HepG2 (cell line): Measurements from ENCODE around the gene CIB1. TPM values are rescaled to one million over a fixed set of nuclear protein-coding genes. Genes with fewer than 3 reads are reported as not detected.
A peak's percentile ranks its signal among the peaks of the same experiment; 100 is the strongest.

ENCODE experiments used
- HNF1B ChIP-seq: sonication (generic); formaldehyde crosslinking; IDR thresholded peaks from 2 replicates; pipeline ENCODE4 v1.5.1; 2020; ENCODE audit warnings: mild to moderate bottlenecking, moderate library complexity, missing genetic modification reagents
- HNRNPK ChIP-seq: fragments of 200-400 bp; formaldehyde crosslinking; IDR thresholded peaks from 2 replicates; pipeline ENCODE4 v1.6.1; 2018; ENCODE audit warnings: low read length, low read depth, moderate library complexity, mild to moderate bottlenecking; ENCODE audit not compliant: poor library complexity, severe bottlenecking
- ISX ChIP-seq: sonication (generic); formaldehyde crosslinking; conservative IDR thresholded peaks from 2 replicates; pipeline ENCODE4 v1.5.0; 2020; ENCODE audit warnings: missing genetic modification reagents
- JARID2 ChIP-seq: sonication (generic); formaldehyde crosslinking; IDR thresholded peaks from 2 replicates; pipeline ENCODE4 v1.8.1; 2023; ENCODE audit warnings: missing genetic modification reagents, inconsistent platforms; ENCODE audit not compliant: insufficient replicate concordance
- KDM3A ChIP-seq: IDR thresholded peaks from 2 replicates; pipeline ENCODE4 v1.6.1; 2018; ENCODE audit warnings: low read depth, missing compliant biosample characterization
- LCORL ChIP-seq, 2 experiments: fragments of 450-650 bp in 1 of 2; sonication (generic) in 1 of 2; formaldehyde crosslinking in 1 of 2; IDR thresholded peaks; 2 replicates each; pipeline versions ENCODE4 v1.5.0 to v1.6.1; 2017 to 2020; ENCODE audit warnings: antibody characterized with exemption in 1 of 2, missing genetic modification reagents in 1 of 2
- MAF1 ChIP-seq: sonication (generic); formaldehyde crosslinking; IDR thresholded peaks from 2 replicates; pipeline ENCODE4 v1.5.0; 2020; ENCODE audit warnings: missing genetic modification reagents, borderline replicate concordance
- MAFF ChIP-seq: IDR thresholded peaks from 2 replicates; pipeline ENCODE4 v1.6.1; 2011; ENCODE audit warnings: low read depth, low read length, improper control_type of control experiment
- NFE2L2 ChIP-seq: fragments of 150-350 bp; IDR thresholded peaks from 2 replicates; pipeline ENCODE4 v1.6.1; 2014; ENCODE audit warnings: low read length
- RNF2 ChIP-seq: fragments of 450-650 bp; conservative IDR thresholded peaks from 2 replicates; pipeline ENCODE4 v1.6.1; 2016; ENCODE audit warnings: low read depth
- SIN3B ChIP-seq: fragments of 150-350 bp; IDR thresholded peaks from 2 replicates; pipeline ENCODE4 v1.6.1; 2014; ENCODE audit warnings: low read length
- SP2 ChIP-seq: sonication (generic); formaldehyde crosslinking; IDR thresholded peaks from 2 replicates; pipeline ENCODE4 v1.5.1; 2020; ENCODE audit warnings: mild to moderate bottlenecking, missing genetic modification reagents
- ZNF12 ChIP-seq: sonication (generic); formaldehyde crosslinking; IDR thresholded peaks from 2 replicates; pipeline ENCODE4 v1.5.0; 2020; ENCODE audit warnings: missing genetic modification reagents
- ZNF670 ChIP-seq: sonication (generic); formaldehyde crosslinking; IDR thresholded peaks from 2 replicates; pipeline ENCODE4 v1.8.0; 2022; ENCODE audit warnings: mild to moderate bottlenecking, missing genetic modification reagents, borderline replicate concordance
- ZNF724P ChIP-seq: sonication (generic); formaldehyde crosslinking; IDR thresholded peaks from 2 replicates; pipeline ENCODE4 v1.8.0; 2022; ENCODE audit warnings: missing genetic modification reagents, borderline replicate concordance
- ZNF839 ChIP-seq: sonication (generic); formaldehyde crosslinking; IDR thresholded peaks from 2 replicates; pipeline ENCODE4 v1.4.0; 2020; ENCODE audit warnings: missing genetic modification reagents, mild to moderate bottlenecking, borderline replicate concordance
- ZNF878 ChIP-seq: sonication (generic); formaldehyde crosslinking; IDR thresholded peaks from 2 replicates; pipeline ENCODE4 v1.8.1; 2023; ENCODE audit warnings: mild to moderate bottlenecking, missing genetic modification reagents, moderate library complexity
- polyA plus RNA-seq, 8 experiments: library from polyadenylated mRNA; depleted of rRNA in 3 of 8; stranded (reverse) in 7 of 8; unstranded in 1 of 8; fragments of >200 nt; fragmentation: Illumina TruSeq in 4 of 8; extraction: Trizol in 4 of 8; gene quantifications; 2 replicates each; pipeline versions ENCODE4 v1.2.1 to v1.2.3, GENCODE V29; 2011 to 2016; ENCODE audit warnings: low read depth in 4 of 8, missing spikeins in 1 of 8, mixed read lengths in 1 of 8; ENCODE audit not compliant: insufficient read depth in 1 of 8
- total RNA-seq, 5 experiments: library from RNA; depleted of rRNA; stranded (reverse); fragments of >200 nt; fragmentation: Illumina TruSeq; extraction: Trizol; gene quantifications; 2 replicates each; pipeline ENCODE4 v1.2.3, GENCODE V29; 2016; ENCODE audit warnings: low read depth in 1 of 5
- TF ChIP-seq, protein P1 (sequence below): IDR thresholded peaks from 2 replicates; pipeline ENCODE4 v1.6.1; 2016; ENCODE audit warnings: missing biosample characterization, missing genetic modification reagents, low read depth
- TF ChIP-seq, protein P2 (sequence below): sonication (generic); formaldehyde crosslinking; IDR thresholded peaks from 2 replicates; pipeline ENCODE4 v1.4.0; 2020; ENCODE audit warnings: missing genetic modification reagents
- TF ChIP-seq, protein P3 (sequence below): sonication (generic); formaldehyde crosslinking; IDR thresholded peaks from 2 replicates; pipeline ENCODE4 v1.4.0; 2020; ENCODE audit warnings: missing genetic modification reagents

CIB1 gene
- total and polyA plus RNA-seq, 2 of the 13 experiments (the other 11 are each of a cell fraction or from before 2014, with no cell fraction given): 38.7 to 72.7 TPM

DNA sequence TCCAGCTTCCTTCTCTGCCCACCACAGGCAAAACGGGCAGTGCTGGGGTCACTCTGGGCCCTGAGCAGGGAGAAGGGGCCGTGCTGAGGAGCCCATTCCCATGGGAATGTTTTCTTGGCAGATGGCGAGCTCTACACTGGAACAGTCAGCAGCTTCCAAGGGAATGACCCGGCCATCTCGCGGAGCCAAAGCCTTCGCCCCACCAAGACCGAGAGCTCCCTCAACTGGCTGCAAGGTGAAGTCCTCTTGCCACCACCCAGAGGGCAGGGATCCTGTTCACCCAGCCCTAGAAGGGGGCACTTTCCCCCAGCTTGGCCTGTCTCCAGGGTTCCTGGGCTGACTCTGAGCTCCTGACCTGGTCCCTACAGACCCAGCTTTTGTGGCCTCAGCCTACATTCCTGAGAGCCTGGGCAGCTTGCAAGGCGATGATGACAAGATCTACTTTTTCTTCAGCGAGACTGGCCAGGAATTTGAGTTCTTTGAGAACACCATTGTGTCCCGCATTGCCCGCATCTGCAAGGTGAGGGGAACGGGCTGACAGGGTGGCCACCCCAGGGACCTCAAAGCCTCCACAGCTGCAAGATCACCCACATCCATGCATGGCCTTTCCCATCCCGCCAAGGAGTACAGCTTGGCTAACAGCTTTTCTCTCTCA is 12.4 kb downstream of the CIB1 start (continued):
- TF ChIP-seq, protein P1, sequence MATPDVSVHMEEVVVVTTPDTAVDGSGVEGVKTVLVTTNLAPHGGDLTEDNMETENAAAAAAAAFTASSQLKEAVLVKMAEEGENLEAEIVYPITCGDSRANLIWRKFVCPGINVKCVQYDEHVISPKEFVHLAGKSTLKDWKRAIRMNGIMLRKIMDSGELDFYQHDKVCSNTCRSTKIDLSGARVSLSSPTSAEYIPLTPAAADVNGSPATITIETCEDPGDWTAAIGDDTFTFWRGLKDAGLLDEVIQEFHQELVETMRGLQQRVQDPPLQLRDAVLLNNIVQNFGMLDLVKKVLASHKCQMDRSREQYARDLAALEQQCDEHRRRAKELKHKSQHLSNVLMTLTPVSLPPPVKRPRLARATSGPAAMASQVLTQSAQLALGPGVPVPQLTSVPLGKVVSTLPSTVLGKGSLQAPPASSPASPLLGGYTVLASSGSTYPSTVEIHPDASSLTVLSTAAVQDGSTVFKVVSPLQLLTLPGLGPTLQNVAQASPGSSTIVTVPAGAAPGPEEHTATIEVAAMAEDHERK (CRISPR knock-in tag): no peak
- TF ChIP-seq KDM3A (CRISPR knock-in tag) (no peak), ISX (no peak), SP2 (CRISPR knock-in tag) (no peak), ZNF670 (CRISPR knock-in tag) (no peak), MAF1 (no peak), ZNF724P (CRISPR knock-in tag) (no peak), NFE2L2 (no peak), LCORL (IDR thresholded peaks at IDR 0.05) (no peak), LCORL (CRISPR knock-in tag; IDR thresholded peaks at IDR 0.05) (0 out of 2 replicates have a peak, but pooled peaks have one; percentile 23), ZNF878 (CRISPR knock-in tag) (no peak), HNF1B (CRISPR knock-in tag) (peak; percentile 59; the same call in 1 of the 2 replicates), MAFF (no peak), ZNF12 (CRISPR knock-in tag) (no peak), JARID2 (CRISPR knock-in tag) (no peak), HNRNPK (no peak), RNF2 (no peak), ZNF839 (no peak), SIN3B (no peak)
- TF ChIP-seq, protein P2, sequence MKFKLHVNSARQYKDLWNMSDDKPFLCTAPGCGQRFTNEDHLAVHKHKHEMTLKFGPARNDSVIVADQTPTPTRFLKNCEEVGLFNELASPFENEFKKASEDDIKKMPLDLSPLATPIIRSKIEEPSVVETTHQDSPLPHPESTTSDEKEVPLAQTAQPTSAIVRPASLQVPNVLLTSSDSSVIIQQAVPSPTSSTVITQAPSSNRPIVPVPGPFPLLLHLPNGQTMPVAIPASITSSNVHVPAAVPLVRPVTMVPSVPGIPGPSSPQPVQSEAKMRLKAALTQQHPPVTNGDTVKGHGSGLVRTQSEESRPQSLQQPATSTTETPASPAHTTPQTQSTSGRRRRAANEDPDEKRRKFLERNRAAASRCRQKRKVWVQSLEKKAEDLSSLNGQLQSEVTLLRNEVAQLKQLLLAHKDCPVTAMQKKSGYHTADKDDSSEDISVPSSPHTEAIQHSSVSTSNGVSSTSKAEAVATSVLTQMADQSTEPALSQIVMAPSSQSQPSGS (CRISPR knock-in tag): no peak; the same call in 1 of the 2 replicates
- TF ChIP-seq, protein P3, sequence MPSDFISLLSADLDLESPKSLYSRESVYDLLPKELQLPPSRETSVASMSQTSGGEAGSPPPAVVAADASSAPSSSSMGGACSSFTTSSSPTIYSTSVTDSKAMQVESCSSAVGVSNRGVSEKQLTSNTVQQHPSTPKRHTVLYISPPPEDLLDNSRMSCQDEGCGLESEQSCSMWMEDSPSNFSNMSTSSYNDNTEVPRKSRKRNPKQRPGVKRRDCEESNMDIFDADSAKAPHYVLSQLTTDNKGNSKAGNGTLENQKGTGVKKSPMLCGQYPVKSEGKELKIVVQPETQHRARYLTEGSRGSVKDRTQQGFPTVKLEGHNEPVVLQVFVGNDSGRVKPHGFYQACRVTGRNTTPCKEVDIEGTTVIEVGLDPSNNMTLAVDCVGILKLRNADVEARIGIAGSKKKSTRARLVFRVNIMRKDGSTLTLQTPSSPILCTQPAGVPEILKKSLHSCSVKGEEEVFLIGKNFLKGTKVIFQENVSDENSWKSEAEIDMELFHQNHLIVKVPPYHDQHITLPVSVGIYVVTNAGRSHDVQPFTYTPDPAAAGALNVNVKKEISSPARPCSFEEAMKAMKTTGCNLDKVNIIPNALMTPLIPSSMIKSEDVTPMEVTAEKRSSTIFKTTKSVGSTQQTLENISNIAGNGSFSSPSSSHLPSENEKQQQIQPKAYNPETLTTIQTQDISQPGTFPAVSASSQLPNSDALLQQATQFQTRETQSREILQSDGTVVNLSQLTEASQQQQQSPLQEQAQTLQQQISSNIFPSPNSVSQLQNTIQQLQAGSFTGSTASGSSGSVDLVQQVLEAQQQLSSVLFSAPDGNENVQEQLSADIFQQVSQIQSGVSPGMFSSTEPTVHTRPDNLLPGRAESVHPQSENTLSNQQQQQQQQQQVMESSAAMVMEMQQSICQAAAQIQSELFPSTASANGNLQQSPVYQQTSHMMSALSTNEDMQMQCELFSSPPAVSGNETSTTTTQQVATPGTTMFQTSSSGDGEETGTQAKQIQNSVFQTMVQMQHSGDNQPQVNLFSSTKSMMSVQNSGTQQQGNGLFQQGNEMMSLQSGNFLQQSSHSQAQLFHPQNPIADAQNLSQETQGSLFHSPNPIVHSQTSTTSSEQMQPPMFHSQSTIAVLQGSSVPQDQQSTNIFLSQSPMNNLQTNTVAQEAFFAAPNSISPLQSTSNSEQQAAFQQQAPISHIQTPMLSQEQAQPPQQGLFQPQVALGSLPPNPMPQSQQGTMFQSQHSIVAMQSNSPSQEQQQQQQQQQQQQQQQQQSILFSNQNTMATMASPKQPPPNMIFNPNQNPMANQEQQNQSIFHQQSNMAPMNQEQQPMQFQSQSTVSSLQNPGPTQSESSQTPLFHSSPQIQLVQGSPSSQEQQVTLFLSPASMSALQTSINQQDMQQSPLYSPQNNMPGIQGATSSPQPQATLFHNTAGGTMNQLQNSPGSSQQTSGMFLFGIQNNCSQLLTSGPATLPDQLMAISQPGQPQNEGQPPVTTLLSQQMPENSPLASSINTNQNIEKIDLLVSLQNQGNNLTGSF: no peak
